ENCODE measurements around the gene LRP1B.

LRP1B gene

GRCh38 chr2:142134911-142135310 lies 4.1 kb upstream of the LRP1B start:
- intact Hi-C loops (cut with micrococcal nuclease): no loop called here
- no peaks in the 10 kb centered on the region for H3K9me3 Mint-ChIP-seq
- no peak overlapping the region for H3K27ac Mint-ChIP-seq
- H3K36me3 Mint-ChIP-seq (ENCODE audit: low read depth): no peaks in the 10 kb centered on the region
- H3K4me1 Mint-ChIP-seq (ENCODE audit: low read depth): peaks cover 17% of the 10 kb centered on the region
- peaks cover 33% of the 10 kb centered on the region for H3K27me3 Mint-ChIP-seq
- no peak overlapping the region for H3K4me3 Mint-ChIP-seq

- H3K27ac Mint-ChIP-seq: no peak overlapping the region
- H3K4me3 Mint-ChIP-seq: peak overlapping the region; percentile 51
- no peaks in the 10 kb centered on the region for H3K36me3 Mint-ChIP-seq (ENCODE audit: low read depth)
- H3K27me3 Mint-ChIP-seq: peaks cover 50% of the 10 kb centered on the region
- H3K4me1 Mint-ChIP-seq (ENCODE audit: low read depth): peaks cover 17% of the 10 kb centered on the region
- intact Hi-C loops (cut with micrococcal nuclease): no loop called here
- no peaks in the 10 kb centered on the region for H3K9me3 Mint-ChIP-seq
Observed at GRCh38 chr2:142130111-142131009, 456 bp downstream of the LRP1B start.

- Mint-ChIP-seq H3K4me1 (ENCODE audit: low read depth) (peaks cover 17% of the 10 kb centered on the region), H3K9me3 (no peaks in the 10 kb centered on the region)
- intact Hi-C loops (cut with micrococcal nuclease): no loop called here
Observed at GRCh38 chr2:142128105-142128504, 2.7 kb downstream of the LRP1B start.

GRCh38 chr2:142127248-142127647 lies 3.6 kb downstream of the LRP1B start:
- H3K4me3 Mint-ChIP-seq: no peak overlapping the region
- peaks cover 39% of the 10 kb centered on the region for H3K27me3 Mint-ChIP-seq
- peaks cover 17% of the 10 kb centered on the region for H3K4me1 Mint-ChIP-seq (ENCODE audit: low read depth)
- H3K27ac Mint-ChIP-seq: no peak overlapping the region
- H3K36me3 Mint-ChIP-seq (ENCODE audit: low read depth): no peaks in the 10 kb centered on the region
- intact Hi-C loops (cut with micrococcal nuclease): no loop called here
- no peaks in the 10 kb centered on the region for H3K9me3 Mint-ChIP-seq

More at GRCh38 chr2:142128105-142128504, 2.7 kb downstream of the LRP1B start:
- H3K27ac Mint-ChIP-seq: no peak overlapping the region
- H3K27me3 Mint-ChIP-seq: peaks cover 47% of the 10 kb centered on the region
- H3K36me3 Mint-ChIP-seq (ENCODE audit: low read depth): no peaks in the 10 kb centered on the region
- H3K4me3 Mint-ChIP-seq: no peak overlapping the region

GRCh38 chr2:142124706-142125105 lies 6.1 kb downstream of the LRP1B start:
- no peaks in the 10 kb centered on the region for H3K36me3 Mint-ChIP-seq (ENCODE audit: low read depth)
- intact Hi-C loops (cut with micrococcal nuclease): no loop called here
- no peaks in the 10 kb centered on the region for H3K9me3 Mint-ChIP-seq
- no peak overlapping the region for H3K4me3 Mint-ChIP-seq
- H3K27ac Mint-ChIP-seq: no peak overlapping the region
- peaks cover 16% of the 10 kb centered on the region for H3K27me3 Mint-ChIP-seq
- no peaks in the 10 kb centered on the region for H3K4me1 Mint-ChIP-seq (ENCODE audit: low read depth)

GRCh38 chr2:142119347-142119746 lies 11.5 kb downstream of the LRP1B start:
- H3K36me3 Mint-ChIP-seq (ENCODE audit: low read depth): no peaks in the 10 kb centered on the region
- H3K27me3 Mint-ChIP-seq: no peaks in the 10 kb centered on the region
- H3K4me1 Mint-ChIP-seq (ENCODE audit: low read depth): no peaks in the 10 kb centered on the region
- no peaks in the 10 kb centered on the region for H3K9me3 Mint-ChIP-seq
- H3K27ac Mint-ChIP-seq: no peak overlapping the region
- intact Hi-C loops (cut with micrococcal nuclease): no loop called here
- H3K4me3 Mint-ChIP-seq: no peak overlapping the region

GRCh38 chr2:142112757-142113221 lies 18.0 kb downstream of the LRP1B start:
- no peak overlapping the region for H3K4me3 Mint-ChIP-seq
- H3K27ac Mint-ChIP-seq: no peak overlapping the region
- H3K9me3 Mint-ChIP-seq: no peaks in the 10 kb centered on the region
- intact Hi-C loops (cut with micrococcal nuclease): no loop called here
- no peaks in the 10 kb centered on the region for H3K4me1 Mint-ChIP-seq (ENCODE audit: low read depth)
- H3K27me3 Mint-ChIP-seq: no peaks in the 10 kb centered on the region
- H3K36me3 Mint-ChIP-seq (ENCODE audit: low read depth): no peaks in the 10 kb centered on the region

- H3K27ac Mint-ChIP-seq: no peak overlapping the region
Observed at GRCh38 chr2:142104134-142104758, 26.6 kb downstream of the LRP1B start.

GRCh38 chr2:142100970-142101369 lies 29.8 kb downstream of the LRP1B start:
- intact Hi-C loops (cut with micrococcal nuclease): no loop called here
- Mint-ChIP-seq H3K27ac (no peak overlapping the region), H3K9me3 (no peaks in the 10 kb centered on the region), H3K4me1 (ENCODE audit: low read depth) (no peaks in the 10 kb centered on the region), H3K4me3 (no peak overlapping the region), H3K36me3 (ENCODE audit: low read depth) (no peaks in the 10 kb centered on the region), H3K27me3 (no peaks in the 10 kb centered on the region)

More at GRCh38 chr2:142104134-142104758, 26.6 kb downstream of the LRP1B start:
- Mint-ChIP-seq H3K4me3 (no peak overlapping the region), H3K36me3 (ENCODE audit: low read depth) (no peaks in the 10 kb centered on the region), H3K4me1 (ENCODE audit: low read depth) (no peaks in the 10 kb centered on the region), H3K9me3 (no peaks in the 10 kb centered on the region), H3K27me3 (no peaks in the 10 kb centered on the region)
- intact Hi-C loops (cut with micrococcal nuclease): no loop called here

- H3K36me3 Mint-ChIP-seq (ENCODE audit: low read depth): no peaks in the 10 kb centered on the region
- no peaks in the 10 kb centered on the region for H3K27me3 Mint-ChIP-seq
- intact Hi-C loops (cut with micrococcal nuclease): no loop called here
- H3K4me3 Mint-ChIP-seq: no peak overlapping the region
- H3K4me1 Mint-ChIP-seq (ENCODE audit: low read depth): no peaks in the 10 kb centered on the region
- H3K27ac Mint-ChIP-seq: no peak overlapping the region
- no peaks in the 10 kb centered on the region for H3K9me3 Mint-ChIP-seq
Observed at GRCh38 chr2:142100139-142100873, 30.5 kb downstream of the LRP1B start.

GRCh38 chr2:142097711-142098110 lies 33.1 kb downstream of the LRP1B start:
- Mint-ChIP-seq H3K4me1 (ENCODE audit: low read depth) (no peaks in the 10 kb centered on the region), H3K27me3 (no peaks in the 10 kb centered on the region), H3K36me3 (ENCODE audit: low read depth) (no peaks in the 10 kb centered on the region), H3K27ac (no peak overlapping the region), H3K9me3 (no peaks in the 10 kb centered on the region), H3K4me3 (no peak overlapping the region)
- intact Hi-C loops (cut with micrococcal nuclease): no loop called here

GRCh38 chr2:142095647-142096046 lies 35.2 kb downstream of the LRP1B start:
- Mint-ChIP-seq H3K27ac (no peak overlapping the region), H3K4me3 (no peak overlapping the region), H3K4me1 (ENCODE audit: low read depth) (no peaks in the 10 kb centered on the region), H3K27me3 (no peaks in the 10 kb centered on the region), H3K36me3 (ENCODE audit: low read depth) (no peaks in the 10 kb centered on the region), H3K9me3 (no peaks in the 10 kb centered on the region)
- intact Hi-C loops (cut with micrococcal nuclease): no loop called here

GRCh38 chr2:142094233-142094632 lies 36.6 kb downstream of the LRP1B start:
- no peaks in the 10 kb centered on the region for H3K27me3 Mint-ChIP-seq
- H3K27ac Mint-ChIP-seq: no peak overlapping the region
- intact Hi-C loops (cut with micrococcal nuclease): no loop called here
- no peaks in the 10 kb centered on the region for H3K9me3 Mint-ChIP-seq
- no peaks in the 10 kb centered on the region for H3K36me3 Mint-ChIP-seq (ENCODE audit: low read depth)
- no peak overlapping the region for H3K4me3 Mint-ChIP-seq
- H3K4me1 Mint-ChIP-seq (ENCODE audit: low read depth): no peaks in the 10 kb centered on the region

- Mint-ChIP-seq H3K27me3 (no peaks in the 10 kb centered on the region), H3K36me3 (ENCODE audit: low read depth) (no peaks in the 10 kb centered on the region), H3K9me3 (peaks cover 12% of the 10 kb centered on the region), H3K4me3 (no peak overlapping the region), H3K4me1 (ENCODE audit: low read depth) (no peaks in the 10 kb centered on the region), H3K27ac (no peak overlapping the region)
- intact Hi-C loops (cut with micrococcal nuclease): no loop called here
Observed at GRCh38 chr2:142088058-142088568, 42.7 kb downstream of the LRP1B start.
